HG03575 (cell line): ENCODE measurements around the gene ME3.

Experiments used
- ATAC-seq: cut with Tn5 transposase; IDR thresholded peaks from one replicate; pipeline ENCODE4 v1.9.1; 2021; ENCODE audit not compliant: unreplicated experiment, insufficient number of reproducible peaks, low FRiP score; ENCODE audit errors: extremely low read depth

ME3 gene

DNA sequence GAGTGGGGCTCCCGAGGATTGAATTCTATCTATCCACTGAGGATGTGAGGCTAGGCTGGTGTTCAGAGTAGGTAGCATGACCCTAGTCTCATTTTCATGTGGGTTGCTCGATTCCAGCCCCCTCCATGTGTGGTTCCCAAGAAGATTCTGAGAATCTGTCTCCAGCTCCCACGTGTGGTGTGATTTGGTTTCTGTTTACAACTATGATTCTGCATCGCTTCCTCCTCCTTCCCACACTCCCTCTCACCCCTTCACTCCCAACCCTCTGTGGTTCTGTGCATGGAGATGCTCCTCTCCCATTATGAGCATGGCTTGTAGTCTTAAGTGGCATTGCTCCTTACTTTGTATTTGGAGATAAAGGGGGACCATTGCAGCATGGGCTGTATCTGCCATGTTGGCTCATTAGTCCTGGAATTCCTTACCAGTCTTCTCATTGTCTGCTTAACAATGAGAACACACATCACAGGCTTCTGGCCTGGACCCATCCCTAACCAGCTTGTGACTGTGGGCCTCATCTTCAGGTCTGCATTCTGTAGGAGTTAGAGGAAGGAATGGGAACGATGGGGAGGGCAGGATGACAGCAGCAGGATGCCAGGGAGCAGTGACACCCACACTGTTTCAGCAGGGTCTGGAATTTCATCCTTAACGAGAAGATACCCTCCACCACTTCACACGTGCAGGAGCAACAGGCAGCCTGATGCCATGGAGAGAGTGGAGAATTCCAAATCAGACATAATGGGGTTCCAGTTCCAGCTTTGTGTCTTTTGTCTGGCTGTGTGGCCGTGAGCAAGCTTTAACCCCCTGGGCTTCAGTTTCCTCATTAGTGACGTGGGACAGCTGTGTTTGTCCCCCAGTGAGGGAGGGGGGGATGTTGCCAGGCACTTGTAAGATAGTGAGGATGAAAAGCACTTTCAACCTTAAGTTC, 211.7 kb downstream of the ME3 start:
- no peak for ATAC-seq

DNA sequence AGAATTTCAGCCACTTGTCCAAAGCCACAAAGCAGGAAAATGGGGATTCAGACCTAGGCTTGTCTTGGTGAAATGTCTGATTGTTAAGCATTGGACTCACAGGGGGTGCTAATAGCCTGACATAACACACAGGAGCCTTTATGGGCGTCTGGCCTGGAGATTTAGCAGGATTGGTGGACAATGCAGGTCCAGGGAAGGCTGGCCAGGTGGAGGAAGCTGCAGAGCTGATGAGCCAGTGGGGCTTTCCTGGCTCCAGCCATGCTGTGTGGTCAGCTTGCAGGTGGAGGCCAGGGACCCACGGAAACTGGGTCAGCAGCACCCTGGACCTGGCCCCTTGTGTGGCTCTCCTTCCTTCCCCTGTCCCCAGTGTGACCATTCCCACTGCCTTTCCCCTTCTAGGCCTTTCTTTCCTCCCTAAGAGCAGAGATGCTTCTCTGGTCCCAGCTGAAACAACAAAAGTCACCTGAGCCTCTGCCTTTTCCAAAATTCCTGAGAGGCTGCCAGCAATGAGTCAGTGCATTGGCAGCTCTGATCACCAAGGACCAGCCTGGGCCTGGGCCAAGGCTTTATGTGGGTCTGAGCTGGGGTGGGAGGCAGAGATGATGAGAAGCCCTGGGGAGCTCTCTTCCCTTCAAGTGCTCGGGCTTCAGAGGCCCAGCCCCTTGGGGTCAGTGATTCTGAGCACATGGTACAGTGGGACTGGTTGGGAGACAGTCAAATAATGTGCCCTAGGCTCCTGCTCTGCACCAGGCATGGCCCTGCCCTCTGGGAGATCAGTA, 212.5 kb downstream of the ME3 start:
- no peak for ATAC-seq

DNA sequence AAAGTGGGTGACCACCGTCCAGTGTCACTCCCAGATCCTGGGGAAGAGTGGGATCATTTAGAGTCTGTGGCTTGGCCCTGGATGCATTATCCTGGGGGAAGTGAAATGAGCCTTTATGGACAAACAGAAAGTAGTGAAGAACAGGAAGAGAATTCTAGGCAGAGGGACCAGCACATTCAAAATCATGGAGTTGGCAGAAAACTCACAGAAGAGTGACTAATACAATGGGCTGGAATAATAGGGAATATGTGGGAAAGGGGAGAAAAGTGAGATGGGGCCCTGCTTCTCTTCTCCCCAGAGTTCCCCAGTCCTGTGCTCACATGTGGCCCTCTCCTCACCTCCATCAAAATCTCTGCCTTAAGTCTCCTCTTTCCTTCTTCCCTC, 213.4 kb downstream of the ME3 start:
- no peak for ATAC-seq

DNA sequence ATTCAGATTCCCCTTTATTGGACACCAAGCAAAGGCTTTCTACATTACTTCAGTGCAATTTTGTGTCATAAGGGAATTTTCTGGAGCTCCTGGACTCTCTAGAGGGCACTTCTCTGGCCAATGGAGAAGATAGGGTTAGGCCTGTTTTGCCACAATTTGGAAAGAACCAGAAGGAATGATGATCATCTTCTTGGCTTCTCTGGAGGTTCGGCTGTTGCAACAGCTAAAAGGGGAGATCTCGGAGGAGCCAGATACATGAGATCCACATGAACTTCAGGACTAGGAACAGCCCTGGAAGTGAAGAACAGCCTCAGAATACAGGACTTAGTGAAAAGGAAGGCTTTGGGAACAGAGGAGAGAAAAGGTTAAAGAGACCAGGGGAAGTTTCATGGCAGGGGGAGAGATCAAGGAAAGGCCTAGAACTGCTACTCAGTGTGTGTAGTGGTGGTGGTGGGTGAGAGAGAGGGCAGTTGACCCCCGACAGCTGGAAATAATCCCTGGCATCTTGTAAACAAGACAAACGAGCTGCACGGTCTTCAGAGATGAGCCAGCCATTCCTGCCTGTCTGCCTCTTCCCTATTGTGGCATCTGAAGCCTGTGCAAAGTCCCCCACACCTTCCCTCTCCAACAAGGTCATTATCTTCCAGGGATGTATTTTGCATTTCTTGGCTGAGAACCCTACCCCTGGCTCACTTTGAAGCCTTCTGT, 214.0 kb downstream of the ME3 start:
- no peak for ATAC-seq

DNA sequence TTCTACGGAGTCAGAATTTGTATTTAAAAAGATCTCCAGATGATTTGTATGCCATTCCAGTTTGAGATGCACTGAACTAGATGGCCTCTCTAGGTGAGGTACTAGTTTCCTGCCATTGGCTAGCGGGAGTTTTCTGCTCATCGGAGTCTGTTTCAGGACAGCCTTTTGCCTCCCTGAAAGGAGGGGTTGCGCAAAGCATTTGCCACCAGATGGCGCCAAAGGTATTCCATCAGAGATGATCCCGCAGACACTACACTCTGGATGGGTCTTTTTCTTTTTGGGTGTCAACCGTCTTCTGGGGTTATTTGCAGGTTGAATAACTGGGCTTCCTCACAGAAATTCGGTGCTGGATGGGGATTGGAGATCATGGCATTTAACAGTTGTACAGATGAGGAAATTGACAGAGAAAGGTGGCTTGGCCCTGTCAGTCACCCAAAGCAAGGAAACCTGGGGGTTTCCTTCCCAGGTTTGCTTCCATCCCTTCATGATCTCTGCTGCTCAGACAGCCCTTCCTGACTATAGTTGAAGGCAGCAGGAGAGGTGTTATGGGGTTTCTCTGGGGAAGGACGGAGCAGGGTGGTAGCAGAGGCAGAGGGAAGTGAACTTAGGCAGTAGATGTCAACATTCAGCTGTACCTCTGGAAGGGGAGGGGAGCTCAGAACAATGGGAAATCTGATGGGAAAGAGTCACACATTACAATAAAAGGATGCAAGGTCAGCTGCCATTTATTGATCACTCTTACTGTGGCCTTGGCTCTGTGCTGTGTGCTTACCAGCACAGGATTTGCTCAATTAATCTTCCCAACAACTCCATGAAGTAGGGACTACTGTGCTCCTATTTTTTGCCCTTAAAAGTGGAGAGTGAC, 216.1 kb downstream of the ME3 start:
- peak; percentile 36 for ATAC-seq

DNA sequence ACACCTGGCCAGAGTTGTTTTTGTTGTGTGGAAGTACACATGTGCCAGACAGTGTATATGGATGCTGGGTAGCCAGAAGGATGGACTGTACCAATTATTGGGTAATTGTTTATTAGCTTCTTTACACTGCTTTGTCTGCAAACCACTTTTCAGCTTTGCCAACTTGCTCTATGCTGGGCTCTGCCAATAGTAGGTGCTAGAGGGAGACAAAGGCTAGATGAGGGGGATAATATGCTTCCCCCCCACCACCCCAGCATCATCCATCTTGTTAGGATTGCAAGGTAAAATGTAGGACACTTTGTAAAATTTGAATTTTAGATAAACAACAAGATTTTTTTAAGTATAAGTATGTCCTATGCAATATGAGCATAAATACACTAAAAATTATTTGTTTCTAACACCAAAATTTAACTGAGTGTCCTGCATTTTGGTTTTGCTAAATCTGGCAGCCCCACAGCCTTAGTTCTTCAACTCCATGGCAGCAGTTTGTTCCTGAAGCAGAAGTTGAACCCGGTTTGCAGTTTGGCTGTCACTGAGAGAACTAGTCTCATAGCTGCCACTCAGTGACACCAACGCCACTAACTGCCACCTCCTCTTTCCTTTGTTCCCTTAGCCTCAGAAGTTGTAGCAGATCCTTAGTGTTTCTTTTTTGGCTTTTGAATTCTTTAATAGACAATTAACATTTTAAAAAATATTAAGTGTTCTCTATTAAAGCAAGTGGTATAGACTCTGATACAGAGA, 219.0 kb downstream of the ME3 start:
- ATAC-seq = no peak

DNA sequence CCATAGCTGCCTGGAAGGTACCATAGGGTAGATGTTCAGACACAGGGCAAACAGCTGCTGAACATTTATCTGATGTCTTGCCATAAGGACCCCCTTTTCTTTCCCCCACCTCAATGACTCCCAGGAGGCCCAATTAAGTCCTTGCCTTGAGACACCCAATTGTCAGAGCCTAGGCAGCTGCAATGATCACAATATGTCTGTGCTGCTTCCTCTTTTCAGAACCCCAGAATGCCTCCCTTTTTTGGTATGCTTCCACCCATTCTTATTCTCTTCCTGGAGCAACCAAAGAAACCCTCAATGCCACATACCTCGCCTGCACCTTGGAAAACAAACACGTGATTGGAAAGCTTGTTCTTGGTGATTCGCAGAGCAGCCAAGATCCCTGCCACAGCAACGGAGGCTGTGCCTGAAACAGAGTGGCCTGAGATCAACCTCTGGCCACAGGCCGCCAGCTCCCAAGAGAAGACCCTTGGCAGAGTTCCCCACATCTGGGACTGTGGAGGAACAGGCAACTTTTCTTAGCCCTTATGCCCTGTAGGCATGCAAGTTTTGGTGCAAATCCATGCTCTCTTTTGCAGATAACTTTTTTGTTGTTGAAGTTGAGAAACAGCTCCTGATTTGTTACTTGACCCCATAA, 222.3 kb downstream of the ME3 start:
- no peak for ATAC-seq

DNA sequence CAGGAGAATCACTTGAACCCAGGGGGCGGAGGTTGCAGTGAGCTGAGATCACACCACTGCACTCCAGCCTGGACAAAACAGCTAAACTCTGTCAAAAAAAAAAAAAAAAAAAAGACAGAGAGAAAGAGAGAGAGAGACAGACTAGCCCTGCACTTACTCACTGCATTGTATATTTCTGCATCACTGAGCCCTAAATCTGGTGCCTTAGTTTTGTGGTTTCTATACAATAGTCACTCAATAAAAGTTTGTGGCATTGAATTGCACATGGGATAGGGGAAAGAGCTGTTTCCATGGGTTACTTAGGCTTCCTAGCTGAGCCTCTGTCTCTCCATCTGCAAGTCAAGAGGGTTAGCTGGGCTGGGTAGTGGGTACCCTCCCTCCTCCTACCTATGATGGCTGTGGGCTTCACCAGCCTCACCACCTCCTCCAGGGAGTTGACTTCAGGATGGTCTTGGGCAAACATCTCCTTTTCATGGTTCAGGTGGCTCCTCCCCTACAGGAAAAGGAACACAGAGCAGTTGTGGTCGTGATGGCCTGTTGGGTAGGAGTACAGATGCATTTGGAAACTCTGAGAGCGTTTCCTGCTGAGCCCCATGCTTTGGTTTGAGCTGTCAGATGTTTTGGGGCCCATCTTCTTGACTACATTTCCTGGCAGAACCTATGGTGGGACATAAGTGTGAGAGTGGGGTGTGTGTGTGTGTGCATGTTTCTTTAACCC, 224.5 kb downstream of the ME3 start:
- ATAC-seq = no peak

DNA sequence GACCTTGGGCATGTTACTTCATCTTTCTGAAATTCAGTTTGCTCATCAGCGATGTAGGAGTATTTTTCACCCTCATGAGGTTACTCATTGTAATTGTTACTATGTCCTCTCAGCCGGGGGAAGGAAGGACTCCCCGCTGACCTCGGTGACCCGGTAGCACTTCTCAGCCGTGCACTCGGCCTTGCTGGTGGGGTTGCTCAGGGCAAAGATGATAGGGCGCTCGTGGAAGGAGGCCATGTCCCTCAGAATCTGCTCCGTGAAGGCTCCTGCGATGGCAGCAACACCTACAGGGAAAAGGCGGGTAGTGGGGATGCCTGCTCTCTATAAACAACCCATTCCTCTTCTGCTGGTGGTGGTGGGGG, 225.5 kb downstream of the ME3 start:
- no peak for ATAC-seq

DNA sequence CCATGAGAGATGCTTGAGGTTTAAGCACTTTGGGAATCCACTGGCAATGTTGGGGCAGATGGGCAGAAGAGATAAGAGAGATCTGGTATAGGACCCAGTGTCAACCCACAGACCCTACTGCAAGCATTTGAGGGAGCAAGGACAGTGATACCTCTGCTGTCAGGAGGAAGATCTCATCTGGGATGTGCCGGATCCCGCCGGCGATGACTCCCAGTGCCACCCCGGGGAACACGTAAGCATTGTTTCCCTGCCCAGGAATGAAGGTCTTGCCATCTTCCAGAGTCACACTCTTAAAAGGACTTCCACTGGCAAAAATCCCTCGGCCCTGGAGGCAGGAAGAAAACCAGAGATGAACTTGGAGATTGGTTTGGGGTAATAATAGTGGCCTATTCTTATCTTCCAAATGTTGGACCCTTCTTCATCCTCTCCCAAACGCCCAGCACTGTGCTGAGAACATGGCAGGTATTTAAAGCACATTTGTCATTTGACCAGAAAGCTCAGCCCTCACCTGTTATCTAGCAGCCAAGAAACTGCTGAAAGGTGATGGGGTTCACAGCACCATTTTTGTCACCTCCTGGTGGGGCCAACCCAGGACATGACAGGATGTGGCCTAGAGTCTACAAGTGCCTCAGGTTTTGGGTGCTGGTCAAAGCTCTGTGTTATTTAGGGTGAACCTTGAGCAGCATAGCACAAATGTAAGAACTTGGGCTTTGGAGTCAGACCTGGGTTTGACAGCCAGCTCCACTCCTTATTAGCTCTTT, 226.1 kb downstream of the ME3 start:
- no peak for ATAC-seq

DNA sequence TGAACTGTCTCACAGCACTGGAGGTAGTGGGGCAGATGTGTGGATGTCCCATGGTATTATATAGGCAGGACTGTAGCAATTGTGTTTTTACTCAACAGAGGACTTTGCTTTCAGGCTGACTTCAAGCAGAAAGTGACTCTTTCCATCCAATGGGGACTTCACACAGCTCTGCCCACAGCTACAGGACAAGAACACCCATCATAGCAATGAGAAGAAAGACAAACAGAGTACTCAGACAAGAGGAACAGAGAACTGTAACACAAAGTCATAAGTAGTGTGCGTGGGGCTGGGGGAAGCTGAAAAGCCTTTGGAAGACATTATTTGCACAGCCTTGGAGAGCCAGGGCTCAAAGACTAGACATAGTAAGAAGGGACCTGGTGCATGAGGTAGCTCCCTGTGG, 227.4 kb downstream of the ME3 start:
- ATAC-seq = no peak

DNA sequence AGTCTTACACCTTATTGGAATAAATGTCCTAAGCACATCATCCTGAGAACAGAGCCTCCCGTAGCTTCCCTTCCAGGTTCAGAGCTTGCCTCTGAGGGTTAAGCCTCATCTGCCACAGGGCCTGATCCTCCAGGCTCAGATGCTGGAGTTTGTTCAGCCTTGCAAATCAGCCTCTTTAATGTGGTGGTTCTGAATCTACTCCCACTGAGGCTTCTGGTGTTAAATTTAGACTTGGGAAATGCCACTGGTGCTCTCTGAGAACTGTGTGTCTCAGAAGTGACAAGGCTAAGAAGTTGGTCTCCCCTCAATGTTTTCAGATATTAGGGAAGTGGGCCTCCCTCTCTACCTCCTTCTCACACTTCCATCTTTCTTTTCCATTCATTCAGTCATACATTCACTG, 229.0 kb downstream of the ME3 start:
- ATAC-seq = no peak

DNA sequence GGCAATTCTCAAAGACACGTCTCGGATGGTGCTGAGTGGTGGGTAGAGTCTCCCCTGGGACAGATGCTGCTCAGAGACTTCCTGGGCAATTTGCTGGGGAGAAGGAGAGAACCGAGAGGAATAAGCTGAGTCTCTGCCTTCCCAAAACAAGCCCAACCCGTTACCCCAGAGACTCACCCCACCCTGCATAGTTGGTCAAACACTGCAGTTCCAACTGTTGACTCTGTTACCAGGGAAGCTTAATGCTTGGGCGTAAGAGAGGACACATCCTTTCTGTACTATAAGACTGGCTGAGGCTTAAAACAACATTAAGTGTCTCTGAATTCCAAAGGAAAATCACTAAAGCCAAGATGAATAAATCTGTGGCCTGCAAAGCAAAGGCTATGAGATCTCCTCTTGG, 229.6 kb downstream of the ME3 start:
- no peak for ATAC-seq

DNA sequence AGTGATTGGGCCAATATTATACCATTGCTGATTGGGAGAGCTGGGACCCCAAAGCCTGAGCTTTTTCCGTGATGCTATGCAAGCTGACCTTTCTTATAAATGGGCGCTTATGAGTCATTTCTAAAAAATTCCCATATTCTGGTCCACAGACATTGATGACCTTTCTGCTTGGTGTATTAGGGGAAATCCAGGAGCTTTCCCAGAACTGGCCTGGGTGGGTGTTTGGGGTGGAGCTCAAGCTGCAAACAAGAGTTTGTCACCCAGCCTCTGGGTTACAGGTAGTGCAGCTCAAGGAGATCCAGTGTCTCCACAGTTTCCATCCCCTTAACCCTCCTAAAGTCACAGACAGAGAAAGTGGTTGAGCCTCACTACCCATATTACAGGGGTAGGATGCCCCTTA, 230.0 kb downstream of the ME3 start:
- ATAC-seq = no peak

DNA sequence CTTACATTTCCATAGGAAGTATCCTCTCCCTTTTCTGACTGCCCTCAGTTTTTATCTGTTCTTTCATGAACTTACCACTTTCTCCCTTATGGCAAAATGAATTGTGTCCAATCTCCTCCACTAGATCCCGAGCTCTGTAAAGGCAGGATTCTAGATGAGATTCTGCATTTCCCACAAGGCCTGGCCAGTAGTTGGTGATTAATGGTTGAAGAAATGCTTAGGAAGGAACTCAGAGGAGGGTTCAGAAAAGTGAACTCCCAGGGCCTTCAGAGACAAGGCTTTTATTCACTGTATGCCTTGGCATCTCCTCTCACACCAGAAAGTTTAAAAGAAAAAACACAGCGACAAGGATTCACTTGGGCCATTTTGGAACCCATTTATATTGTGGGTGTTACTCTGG, 231.6 kb downstream of the ME3 start:
- no peak for ATAC-seq

DNA sequence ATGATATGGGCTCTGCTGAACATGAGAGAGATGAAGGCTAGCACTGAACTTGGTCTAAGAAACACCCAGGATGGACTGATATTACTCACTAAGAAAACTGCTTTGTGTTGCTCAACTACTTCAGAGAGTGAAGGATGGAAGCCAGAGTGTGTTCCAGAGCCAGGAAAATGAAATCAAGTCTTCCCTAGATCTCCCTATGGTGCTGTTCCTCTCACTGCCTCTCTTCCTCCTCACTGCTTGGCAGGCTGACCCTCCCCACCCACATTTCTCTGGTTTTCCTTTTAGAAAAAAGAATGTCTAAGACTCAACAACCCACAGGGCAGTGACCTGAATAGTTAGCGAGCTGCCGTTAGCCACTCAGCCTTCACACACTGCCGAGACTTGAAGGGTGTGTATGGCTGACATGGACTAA, 232.1 kb downstream of the ME3 start:
- no peak for ATAC-seq

DNA sequence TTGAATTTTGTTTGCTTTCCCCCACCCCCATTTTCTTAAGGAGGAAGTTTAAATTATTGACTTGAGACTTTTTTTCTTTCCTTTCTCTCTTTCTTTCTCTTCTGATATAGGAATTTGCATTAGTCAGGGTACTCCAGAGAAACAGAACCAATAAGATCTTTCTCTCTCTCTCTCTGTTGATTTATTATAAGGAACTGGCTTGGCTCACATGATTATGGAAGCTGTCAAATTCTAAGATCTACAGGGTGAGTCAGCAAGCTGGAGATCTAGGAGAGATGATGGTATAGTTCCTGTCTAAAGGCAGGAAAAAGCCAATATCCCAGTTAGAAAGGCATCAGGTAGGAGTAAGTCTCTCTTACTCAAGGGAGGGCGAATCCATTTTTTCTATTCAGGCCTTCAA, 233.7 kb downstream of the ME3 start:
- no peak for ATAC-seq
